GM19240 (cell line): ENCODE data around the gene NF1.

Experiments
- DNase-seq: peaks from one replicate; pipeline ENCODE4 v3.0.0; 2011; ENCODE audit warnings: low spot score; ENCODE audit not compliant: insufficient read length

Gene NF1

GRCh38 chr17:31400481-31400950, 305.7 kb downstream of the NF1 start:
- no peak for DNase-seq

DNA sequence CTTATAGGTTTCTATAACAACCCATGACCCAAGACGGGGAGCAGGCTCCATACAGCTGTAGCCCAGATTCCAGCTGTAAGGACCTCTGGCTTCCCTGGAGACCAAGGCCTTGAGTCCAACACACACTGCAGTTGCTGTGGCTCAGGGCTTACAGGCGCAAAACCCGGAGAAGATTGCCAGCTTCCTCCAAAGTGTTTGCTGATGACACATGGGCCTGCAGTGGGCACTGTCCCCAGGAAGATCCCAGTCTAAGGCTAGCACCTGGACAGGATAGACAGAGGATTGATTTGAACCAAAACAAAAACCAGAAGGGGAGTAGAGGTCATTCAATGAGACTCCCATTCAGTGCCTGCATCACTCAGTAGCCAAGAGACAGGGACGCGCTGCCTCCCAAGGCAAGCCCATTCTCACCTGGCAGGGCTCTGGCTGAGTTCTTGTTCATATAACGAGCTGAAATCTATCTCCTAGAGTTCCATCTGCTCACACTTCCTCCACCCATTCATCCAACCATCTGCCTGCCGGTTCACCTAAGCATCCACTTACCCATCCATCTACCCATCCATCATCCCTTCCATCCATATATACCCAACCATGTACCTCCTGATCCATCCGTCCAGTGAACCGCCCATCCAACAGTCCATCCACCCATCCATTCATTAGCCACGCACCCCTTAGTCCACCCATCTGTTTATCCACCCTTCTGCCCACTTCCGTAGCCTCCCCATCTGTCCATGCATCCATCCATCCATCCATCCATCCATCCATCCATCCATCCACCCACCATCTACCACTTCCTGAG, 306.9 kb downstream of the NF1 start:
- DNase-seq = no peak

DNA sequence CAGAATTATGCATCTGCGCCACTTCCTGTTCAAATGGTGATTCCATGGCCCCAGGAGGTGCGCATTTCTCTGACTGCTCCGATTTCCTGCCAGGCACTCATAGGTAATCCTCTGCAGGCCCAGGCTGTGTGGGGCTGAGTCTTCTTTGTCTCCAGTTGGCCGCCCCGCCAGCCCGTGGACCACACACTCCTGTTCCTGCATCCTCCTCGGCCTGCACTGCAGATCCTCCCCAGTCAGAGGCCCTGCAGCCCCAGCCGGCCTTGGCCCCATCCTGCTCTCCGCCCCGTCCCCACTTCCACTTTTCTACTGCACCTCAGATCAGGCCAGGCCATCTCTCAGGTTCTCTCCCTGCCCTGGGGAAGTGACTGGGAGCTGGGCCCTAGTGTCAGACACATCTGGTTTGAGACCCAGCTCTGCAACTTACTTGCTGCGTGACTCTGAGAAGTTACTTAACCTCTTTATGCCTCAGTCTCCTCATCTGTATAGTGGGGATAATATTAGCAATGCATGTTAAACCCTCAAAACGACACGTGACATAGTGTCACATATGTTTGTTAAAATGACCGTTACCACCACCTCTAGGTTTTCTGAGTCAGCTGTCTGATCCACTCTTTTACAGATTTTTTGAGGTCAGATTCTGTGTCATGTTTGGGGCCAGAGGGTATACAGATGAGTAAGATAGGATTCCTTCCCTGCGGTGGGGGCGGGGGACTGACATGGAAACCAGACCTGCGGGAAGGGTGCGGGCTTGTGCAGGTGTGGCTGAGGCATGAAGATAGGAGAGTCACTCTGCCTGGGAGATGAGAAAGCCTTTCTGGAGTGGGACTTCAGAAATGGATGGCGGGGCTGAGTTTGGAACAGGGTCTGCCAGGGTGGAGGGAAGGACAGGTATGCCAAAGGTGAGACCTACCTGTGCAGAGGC, 309.5 kb downstream of the NF1 start:
- DNase-seq = no peak

DNA sequence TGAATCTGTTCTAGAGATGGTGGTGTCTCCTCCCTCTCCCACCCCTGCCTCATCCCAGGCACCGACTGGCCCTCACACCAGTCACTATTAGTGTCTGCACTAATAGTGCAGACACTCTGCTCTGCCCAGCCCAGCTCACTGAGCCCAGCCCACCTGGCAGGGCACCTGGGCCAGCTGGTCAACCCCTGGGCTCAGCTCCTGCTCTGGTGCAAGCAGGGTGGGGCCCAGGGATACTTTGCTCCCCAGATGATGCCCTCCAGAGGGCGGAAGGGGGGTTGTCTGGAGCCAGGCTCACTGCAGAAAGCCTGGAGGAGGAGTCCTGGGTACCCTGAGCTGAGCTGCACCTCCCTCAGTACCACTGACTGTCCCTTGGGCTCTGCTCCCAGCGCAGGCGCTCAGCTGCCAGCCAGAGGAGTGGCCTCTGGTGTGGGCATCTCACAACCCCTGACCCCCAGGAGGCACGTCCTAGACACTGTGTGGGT, 311.2 kb downstream of the NF1 start:
- DNase-seq = no peak

GRCh38 chr17:31408586-31408985, 313.8 kb downstream of the NF1 start:
- no peak for DNase-seq

DNA sequence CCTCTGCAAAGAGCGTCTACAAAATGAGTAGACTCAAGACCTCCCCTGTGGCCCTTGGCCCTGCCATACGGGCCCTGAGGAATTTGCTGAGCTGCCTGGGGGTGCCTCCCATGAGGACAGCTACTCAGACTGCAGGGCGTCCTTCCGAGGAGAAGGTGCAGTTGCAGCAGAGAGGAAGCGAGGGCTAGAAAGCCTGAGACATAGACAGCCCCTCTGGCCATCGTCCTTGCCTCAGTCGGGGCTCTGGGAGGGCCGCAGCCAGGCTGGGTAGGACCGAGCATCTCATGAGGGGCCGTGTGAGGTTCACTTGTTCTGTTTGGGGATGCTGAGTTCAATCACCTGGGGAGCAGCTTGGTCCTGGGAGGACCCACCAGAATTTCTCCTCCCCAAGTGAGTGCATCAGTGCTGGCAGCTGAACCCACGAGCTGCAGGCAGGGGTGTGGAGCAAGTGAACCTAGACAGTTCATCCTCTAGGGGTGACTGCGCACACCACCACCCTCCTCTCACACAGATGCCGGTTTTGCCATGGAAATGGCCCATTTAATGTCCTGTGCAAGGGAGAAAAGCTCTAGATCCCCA, 317.0 kb downstream of the NF1 start:
- no peak for DNase-seq

- DNase-seq = no peak
These were observed 317.7 kb downstream of the NF1 start for GRCh38 chr17:31412511-31412910.

GRCh38 chr17:31413081-31413799, 318.5 kb downstream of the NF1 start:
- DNase-seq = no peak

- no peak for DNase-seq
These were observed 319.2 kb downstream of the NF1 start for GRCh38 chr17:31413874-31414549.

DNA sequence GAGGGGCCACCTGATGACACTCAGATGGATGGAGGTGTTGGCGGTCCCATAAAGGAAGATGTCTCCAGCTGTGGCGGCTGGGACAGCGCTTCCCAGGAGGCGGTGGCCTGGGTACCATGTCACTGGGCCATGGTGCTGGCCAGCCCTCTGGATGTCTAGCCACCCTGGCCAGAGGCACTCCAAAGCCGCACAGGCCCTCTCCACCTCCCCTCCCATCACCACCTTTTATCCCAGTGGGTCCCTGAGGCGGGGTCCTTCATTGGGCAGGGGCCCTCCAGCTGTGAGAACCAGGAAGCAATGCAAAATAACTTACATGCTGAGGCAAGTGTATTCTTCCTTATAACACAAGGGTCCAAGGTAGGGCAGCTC, 319.8 kb downstream of the NF1 start:
- no peak for DNase-seq

DNA sequence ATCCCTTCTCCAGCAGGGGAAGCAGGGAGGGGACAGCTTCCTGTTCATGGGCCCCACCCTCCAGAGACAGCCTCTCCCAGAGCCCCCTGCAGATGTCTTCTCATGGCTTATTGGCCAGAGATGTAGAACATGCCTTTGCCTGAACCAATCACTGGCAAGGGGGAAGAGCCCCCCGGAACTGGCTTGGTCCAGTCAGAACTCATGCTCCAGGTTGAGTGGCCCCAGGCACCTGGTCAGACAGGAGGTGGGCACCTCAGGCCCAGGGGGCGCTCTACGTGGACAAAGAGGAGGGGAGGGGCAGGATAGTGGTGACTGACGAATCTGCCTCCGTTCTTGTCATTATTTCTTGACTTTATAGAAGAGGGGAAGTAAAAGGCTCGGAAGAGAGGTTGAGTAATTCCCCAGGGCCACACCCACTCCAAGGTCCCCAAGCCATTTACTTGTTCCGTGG, 320.3 kb downstream of the NF1 start:
- DNase-seq = no peak

GRCh38 chr17:31415640-31416502, 321.1 kb downstream of the NF1 start:
- no peak for DNase-seq

DNA sequence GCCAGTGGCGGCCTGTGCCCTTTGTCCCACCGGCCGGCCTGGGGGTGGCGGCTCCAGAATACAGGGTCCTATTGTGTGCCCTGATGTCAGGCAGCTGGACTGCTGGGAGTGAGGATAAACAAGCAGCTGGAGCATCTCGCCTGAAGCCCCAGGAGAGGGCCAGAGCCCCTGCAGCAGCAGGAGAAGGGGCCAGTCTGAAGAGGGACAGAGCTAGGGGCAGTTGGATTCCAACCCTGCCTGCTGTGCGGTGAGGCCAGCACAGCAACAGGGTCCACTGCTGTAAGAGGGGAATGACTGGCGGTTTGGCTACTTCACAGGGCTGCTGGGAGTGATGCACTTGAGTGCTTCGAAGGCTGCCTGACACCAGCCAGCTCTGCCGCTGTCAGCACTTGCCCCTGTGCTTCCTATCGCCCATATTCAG, 321.7 kb downstream of the NF1 start:
- DNase-seq = no peak

DNA sequence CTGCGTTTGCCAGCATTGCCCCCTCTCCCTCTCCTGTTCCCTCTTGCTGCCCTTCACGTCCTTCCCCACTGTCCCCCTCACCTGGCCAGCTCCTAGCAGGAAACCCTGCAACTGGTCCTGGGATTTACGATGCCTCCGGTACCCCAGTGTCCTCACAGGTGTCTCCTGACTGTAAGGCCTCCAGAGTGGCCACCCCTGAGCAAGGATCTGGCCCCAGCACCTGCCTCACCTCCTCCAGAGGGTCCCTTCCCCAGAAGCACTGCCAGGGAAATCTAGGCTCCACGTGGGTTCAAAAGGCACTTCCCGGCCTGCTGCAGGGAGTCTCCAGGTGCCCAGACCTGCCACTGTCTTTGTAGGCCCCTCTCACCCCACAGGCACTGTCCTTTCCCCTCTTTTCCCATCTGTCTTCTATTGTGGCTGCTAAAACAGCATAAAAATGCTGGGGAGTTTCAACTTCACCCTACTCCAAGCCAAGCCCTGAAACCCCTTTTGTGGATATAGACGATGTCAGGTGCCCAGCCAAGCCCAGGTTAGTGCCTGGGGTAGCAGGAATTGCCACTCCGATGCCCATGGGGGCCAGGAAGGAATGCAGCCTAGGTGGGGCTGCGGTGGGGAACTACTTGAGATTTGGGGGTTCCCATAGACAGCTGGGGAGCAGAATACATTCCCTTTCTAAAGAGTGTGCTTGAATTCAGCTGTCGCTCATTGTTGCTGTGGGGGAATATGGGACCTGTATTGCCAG, 322.4 kb downstream of the NF1 start:
- DNase-seq = no peak

GRCh38 chr17:31418773-31419350, 324.1 kb downstream of the NF1 start:
- DNase-seq = no peak

- DNase-seq = no peak
These were observed 327.7 kb downstream of the NF1 start for GRCh38 chr17:31422443-31422842.

GRCh38 chr17:31424944-31425281, 330.1 kb downstream of the NF1 start:
- DNase-seq = no peak

GRCh38 chr17:31425282-31426040, 330.7 kb downstream of the NF1 start:
- DNase-seq = no peak
